Neuron (in vitro differentiated cells): ENCODE measurements around the gene ZKSCAN4.

ENCODE experiments used
- H2AFZ ChIP-seq: one replicate; pipeline ENCODE4 v1.6.1; 2013; ENCODE audit warnings: low read depth, mild to moderate bottlenecking, inconsistent platforms, low read length, moderate library complexity
- H3K27me3 ChIP-seq: one replicate; pipeline ENCODE4 v1.6.1; 2013; ENCODE audit warnings: low read length; ENCODE audit not compliant: insufficient read depth
- H3K36me3 ChIP-seq: one replicate; pipeline ENCODE4 v1.6.1; 2013; ENCODE audit warnings: low read length; ENCODE audit not compliant: insufficient read depth
- H3K4me1 ChIP-seq: one replicate; pipeline ENCODE4 v1.6.1; 2013; ENCODE audit warnings: low read length; ENCODE audit not compliant: insufficient read depth
- H3K4me3 ChIP-seq: 2 replicates; pipeline ENCODE4 v1.5.1; 2013; ENCODE audit warnings: mild to moderate bottlenecking, low read length, moderate library complexity
- H3K9me3 ChIP-seq: one replicate; pipeline ENCODE4 v1.6.1; 2013; ENCODE audit warnings: low read length

Gene ZKSCAN4

GRCh38 chr6:28211840-28212509 is 40.1 kb downstream of the ZKSCAN4 start:
- Histone ChIP-seq H3K9me3 (no peaks in the 10 kb centered on the region), H3K4me1 (peaks cover 18% of the 10 kb centered on the region), H3K27me3 (peaks cover 73% of the 10 kb centered on the region), H2AFZ (no peak overlapping the region), H3K4me3 (peak overlapping the region; percentile 46), H3K36me3 (no peaks in the 10 kb centered on the region)

GRCh38 chr6:28209753-28210535 is 42.1 kb downstream of the ZKSCAN4 start:
- peaks cover 74% of the 10 kb centered on the region for H3K27me3 ChIP-seq
- peaks cover 18% of the 10 kb centered on the region for H3K4me1 ChIP-seq
- no peaks in the 10 kb centered on the region for H3K36me3 ChIP-seq
- H3K4me3 ChIP-seq: no peak overlapping the region
- H2AFZ ChIP-seq: no peak overlapping the region
- H3K9me3 ChIP-seq: no peaks in the 10 kb centered on the region

- Histone ChIP-seq H3K9me3 (no peaks in the 10 kb centered on the region), H3K4me3 (peak overlapping the region; percentile 32), H3K27me3 (peaks cover 68% of the 10 kb centered on the region), H2AFZ (peak overlapping the region; percentile 37), H3K36me3 (no peaks in the 10 kb centered on the region), H3K4me1 (peaks cover 20% of the 10 kb centered on the region)
Observed at GRCh38 chr6:28208111-28208659, 43.9 kb downstream of the ZKSCAN4 start.

GRCh38 chr6:28207510-28208110 is 44.5 kb downstream of the ZKSCAN4 start:
- Histone ChIP-seq H2AFZ (peak overlapping the region; percentile 37), H3K36me3 (no peaks in the 10 kb centered on the region), H3K4me1 (peaks cover 18% of the 10 kb centered on the region), H3K9me3 (no peaks in the 10 kb centered on the region), H3K27me3 (peaks cover 63% of the 10 kb centered on the region), H3K4me3 (peak overlapping the region; percentile 32)

- Histone ChIP-seq H3K36me3 (no peaks in the 10 kb centered on the region), H3K4me3 (peak overlapping the region; percentile 32), H3K9me3 (no peaks in the 10 kb centered on the region), H3K4me1 (peaks cover 13% of the 10 kb centered on the region), H3K27me3 (peaks cover 57% of the 10 kb centered on the region), H2AFZ (peak overlapping the region; percentile 37)
Observed at GRCh38 chr6:28206928-28207509, 45.0 kb downstream of the ZKSCAN4 start.

GRCh38 chr6:28206527-28206926 is 45.5 kb downstream of the ZKSCAN4 start:
- H3K9me3 ChIP-seq: no peaks in the 10 kb centered on the region
- peaks cover 13% of the 10 kb centered on the region for H3K4me1 ChIP-seq
- H3K27me3 ChIP-seq: peaks cover 52% of the 10 kb centered on the region
- no peak overlapping the region for H2AFZ ChIP-seq
- H3K4me3 ChIP-seq: no peak overlapping the region
- H3K36me3 ChIP-seq: no peaks in the 10 kb centered on the region

- H3K36me3 ChIP-seq: no peaks in the 10 kb centered on the region
- peaks cover 51% of the 10 kb centered on the region for H3K27me3 ChIP-seq
Observed at GRCh38 chr6:28205879-28206278, 46.2 kb downstream of the ZKSCAN4 start.

GRCh38 chr6:28203201-28203600 is 48.9 kb downstream of the ZKSCAN4 start:
- Histone ChIP-seq H3K27me3 (peaks cover 30% of the 10 kb centered on the region), H3K4me1 (peaks cover 10% of the 10 kb centered on the region), H3K36me3 (no peaks in the 10 kb centered on the region), H3K9me3 (peaks cover 3% of the 10 kb centered on the region), H3K4me3 (no peak overlapping the region), H2AFZ (no peak overlapping the region)

More at GRCh38 chr6:28205879-28206278, 46.2 kb downstream of the ZKSCAN4 start:
- Histone ChIP-seq H2AFZ (no peak overlapping the region), H3K4me3 (no peak overlapping the region), H3K9me3 (no peaks in the 10 kb centered on the region), H3K4me1 (peaks cover 13% of the 10 kb centered on the region)

- no peaks in the 10 kb centered on the region for H3K36me3 ChIP-seq
- no peak overlapping the region for H2AFZ ChIP-seq
- peaks cover 6% of the 10 kb centered on the region for H3K9me3 ChIP-seq
- no peak overlapping the region for H3K4me3 ChIP-seq
- H3K4me1 ChIP-seq: peaks cover 5% of the 10 kb centered on the region
- H3K27me3 ChIP-seq: peaks cover 1% of the 10 kb centered on the region
Observed at GRCh38 chr6:28200020-28200419, 52.0 kb downstream of the ZKSCAN4 start.
